H9 (cell line): ENCODE results near the gene CPB1. TPM values are rescaled to one million over a fixed set of nuclear protein-coding genes. Genes with fewer than 3 reads are reported as not detected.

Experiments
- DNase-seq: peaks from one replicate; pipeline ENCODE4 v3.0.0-alpha.2; 2017
- H2AFZ ChIP-seq: one replicate; pipeline ENCODE4 v1.6.1; 2013; ENCODE audit warnings: mild to moderate bottlenecking, low read length, control low read depth, moderate library complexity
- H2AK5ac ChIP-seq: 2 replicates; pipeline ENCODE4 v1.6.1; 2013; ENCODE audit warnings: low read length, control low read depth, mixed read lengths; ENCODE audit not compliant: insufficient read length
- H2BK120ac ChIP-seq: one replicate; pipeline ENCODE4 v1.6.1; 2013; ENCODE audit warnings: low read depth, mild to moderate bottlenecking, low read length, control low read depth, inconsistent platforms; ENCODE audit not compliant: poor library complexity, severe bottlenecking
- H2BK12ac ChIP-seq: 2 replicates; pipeline ENCODE4 v1.6.1; 2013; ENCODE audit warnings: low read length, control low read depth, mixed read lengths, low read depth; ENCODE audit not compliant: insufficient read length
- H2BK15ac ChIP-seq: 2 replicates; pipeline ENCODE4 v1.6.1; 2013; ENCODE audit warnings: low read depth, low read length, control low read depth
- H2BK20ac ChIP-seq: one replicate; pipeline ENCODE4 v1.6.1; 2013; ENCODE audit warnings: low read depth, mild to moderate bottlenecking, low read length, control low read depth, inconsistent platforms; ENCODE audit not compliant: poor library complexity, severe bottlenecking
- H2BK5ac ChIP-seq: 2 replicates; pipeline ENCODE4 v1.6.1; 2013; ENCODE audit warnings: low read length, control low read depth, mixed read lengths; ENCODE audit not compliant: insufficient read length
- H3K14ac ChIP-seq: 2 replicates; pipeline ENCODE4 v1.6.1; 2013; ENCODE audit warnings: low read length, control low read depth; ENCODE audit not compliant: insufficient read depth
- H3K18ac ChIP-seq: 2 replicates; pipeline ENCODE4 v1.6.1; 2013; ENCODE audit warnings: low read depth, mild to moderate bottlenecking, mixed read lengths, low read length, control low read depth; ENCODE audit not compliant: insufficient read length
- H3K23ac ChIP-seq: 2 replicates; pipeline ENCODE4 v1.6.1; 2013; ENCODE audit warnings: low read length, control low read depth, mixed read lengths, low read depth; ENCODE audit not compliant: insufficient read length
- H3K23me2 ChIP-seq: 2 replicates; pipeline ENCODE4 v1.6.1; 2013; ENCODE audit warnings: low read depth, mild to moderate bottlenecking, mixed read lengths, low read length, control low read depth; ENCODE audit not compliant: insufficient read length, poor library complexity, severe bottlenecking
- H3K27ac ChIP-seq: 2 replicates; pipeline ENCODE4 v1.5.1; 2013; ENCODE audit warnings: low read length, control low read depth, mixed read lengths, low read depth; ENCODE audit not compliant: insufficient read length
- H3K27me3 ChIP-seq: 2 replicates; pipeline ENCODE4 v1.6.1; 2013; ENCODE audit warnings: low read length, control low read depth, inconsistent platforms; ENCODE audit not compliant: insufficient read depth
- H3K4ac ChIP-seq: 2 replicates; pipeline ENCODE4 v1.6.1; 2013; ENCODE audit warnings: low read depth, mild to moderate bottlenecking, control low read depth, inconsistent platforms, low read length, moderate library complexity
- H3K4me1 ChIP-seq: 2 replicates; pipeline ENCODE4 v1.6.1; 2013; ENCODE audit warnings: low read length, control low read depth, inconsistent platforms; ENCODE audit not compliant: insufficient read depth
- H3K4me2 ChIP-seq: 2 replicates; pipeline ENCODE4 v1.6.1; 2013; ENCODE audit warnings: low read length, control low read depth, mixed read lengths; ENCODE audit not compliant: insufficient read length, insufficient read depth
- H3K56ac ChIP-seq: 2 replicates; pipeline ENCODE4 v1.6.1; 2013; ENCODE audit warnings: low read depth, mild to moderate bottlenecking, mixed read lengths, low read length, control low read depth; ENCODE audit not compliant: insufficient read length
- H3K79me1 ChIP-seq: 2 replicates; pipeline ENCODE4 v1.6.1; 2013; ENCODE audit warnings: low read depth, mild to moderate bottlenecking, moderate library complexity, low read length, control low read depth, inconsistent platforms; ENCODE audit not compliant: insufficient read depth, poor library complexity, severe bottlenecking
- H3K79me2 ChIP-seq: 2 replicates; pipeline ENCODE4 v1.6.1; 2013; ENCODE audit warnings: low read length, control low read depth, inconsistent platforms; ENCODE audit not compliant: insufficient read depth
- H3K9ac ChIP-seq: 2 replicates; pipeline ENCODE4 v1.6.1; 2013; ENCODE audit warnings: low read length, control low read depth, mixed read lengths; ENCODE audit not compliant: insufficient read length; ENCODE audit errors: extremely low read depth
- H3K9me3 ChIP-seq: one replicate; pipeline ENCODE4 v1.6.1; 2013; ENCODE audit warnings: low read depth, low read length, inconsistent platforms; ENCODE audit not compliant: control insufficient read depth
- H3T11ph ChIP-seq: one replicate; pipeline ENCODE4 v1.6.1; 2013; ENCODE audit warnings: mild to moderate bottlenecking, low read length, control low read depth, inconsistent platforms
- H4K20me1 ChIP-seq: one replicate; pipeline ENCODE4 v1.6.1; 2013; ENCODE audit not compliant: control insufficient read depth, insufficient read length, insufficient read depth
- H4K5ac ChIP-seq: 2 replicates; pipeline ENCODE4 v1.6.1; 2013; ENCODE audit warnings: low read depth, mild to moderate bottlenecking, mixed read lengths, low read length, control low read depth; ENCODE audit not compliant: insufficient read length
- H4K8ac ChIP-seq: replicated peaks from 2 replicates; pipeline ENCODE4 v1.6.1; 2013; ENCODE audit warnings: low read length, control low read depth, mixed read lengths, low read depth; ENCODE audit not compliant: insufficient read length
- H4K91ac ChIP-seq: 2 replicates; pipeline ENCODE4 v1.6.1; 2013; ENCODE audit warnings: low read depth, mild to moderate bottlenecking, moderate library complexity, mixed read lengths, low read length, control low read depth; ENCODE audit not compliant: insufficient read length
- H3K27ac Mint-ChIP-seq, 3 experiments: 2 replicates in 2 of 3; 3 replicates in 1 of 3; pipeline ENCODE4 v1.8.0; 2020 to 2021; ENCODE audit warnings: mixed read lengths in 3 of 3, mild to moderate bottlenecking in 1 of 3, moderate library complexity in 1 of 3
- H3K27me3 Mint-ChIP-seq: 2 replicates; pipeline ENCODE4 v1.8.0; 2021; ENCODE audit warnings: low read depth, mild to moderate bottlenecking, moderate library complexity, mixed read lengths
- H3K36me3 Mint-ChIP-seq, 3 experiments: 2 replicates in 2 of 3; 3 replicates in 1 of 3; pipeline ENCODE4 v1.8.0; 2020 to 2021; ENCODE audit warnings: low read depth in 3 of 3, mixed read lengths in 3 of 3; ENCODE audit not compliant: insufficient read depth in 1 of 3
- H3K4me1 Mint-ChIP-seq, 2 experiments: 2 replicates each; pipeline ENCODE4 v1.8.0; 2020; ENCODE audit warnings: mixed read lengths in 2 of 2
- H3K4me3 Mint-ChIP-seq, 2 experiments: 2 replicates in 1 of 2; 3 replicates in 1 of 2; pipeline ENCODE4 v1.8.0; 2020 to 2021; ENCODE audit warnings: mild to moderate bottlenecking in 2 of 2, mixed read lengths in 2 of 2, moderate library complexity in 1 of 2
- H3K9me3 Mint-ChIP-seq, 2 experiments: 2 replicates in 1 of 2; 3 replicates in 1 of 2; pipeline ENCODE4 v1.8.0; 2020; ENCODE audit warnings: mild to moderate bottlenecking in 2 of 2, mixed read lengths in 2 of 2, moderate library complexity in 1 of 2
- CTCF ChIP-seq: fragments of 200-600 bp; sonication (generic); conservative IDR thresholded peaks from 3 replicates; pipeline ENCODE4 v1.8.0; 2021; ENCODE audit warnings: antibody characterized with exemption, mild to moderate bottlenecking
- WGBS: extraction: QIAGEN DNeasy Blood & Tissue Kit; methylation state at CpG from one replicate; pipeline ENCODE4 v1.1.7; 2013; ENCODE audit warnings: missing lambda C conversion rate, low lambda C conversion rate, mixed read lengths; ENCODE audit not compliant: insufficient read length; ENCODE audit errors: extremely low coverage; 5-methylcytosine and 5-hydroxymethylcytosine counted together
- total RNA-seq: library from RNA; stranded (reverse); gene quantifications from 2 replicates; pipeline ENCODE4 v1.2.1, GENCODE V29; 2021

The CPB1 gene
- total RNA-seq, 1 experiment from 2014 or later = not detected

GRCh38 chr3:148816427-148816826, 11.2 kb upstream of the CPB1 start:
- no peaks in the 10 kb centered on the region for H3K23me2 ChIP-seq
- no peak for DNase-seq
- no peak overlapping the region for H2BK15ac ChIP-seq
- no peak for TF ChIP-seq CTCF
- H4K91ac ChIP-seq = no peak overlapping the region
- no peaks in the 10 kb centered on the region for H4K20me1 ChIP-seq
- no peaks in the 10 kb centered on the region for H3K79me1 ChIP-seq
- H2BK12ac ChIP-seq = no peak overlapping the region
- no peak overlapping the region for H4K5ac ChIP-seq
- H2BK20ac ChIP-seq = no peak overlapping the region
- H3K4me3 Mint-ChIP-seq = no peak overlapping the region
- no peaks in the 10 kb centered on the region for H3K9me3 ChIP-seq
- no peak overlapping the region for H4K8ac ChIP-seq
- H3K4me1 Mint-ChIP-seq = peaks cover 18% of the 10 kb centered on the region in 2 experiments
- H2BK5ac ChIP-seq = no peak overlapping the region
- H2AFZ ChIP-seq = no peak overlapping the region
- no peak overlapping the region for H3K27ac ChIP-seq
- H3K4me2 ChIP-seq = no peak overlapping the region
- H3T11ph ChIP-seq = no peak overlapping the region
- peaks cover 0 to 4% (median 0%) of the 10 kb centered on the region in 3 experiments; a peak in 1 of 7 replicates for H3K36me3 Mint-ChIP-seq
- peaks cover 2 to 4% of the 10 kb centered on the region in 2 experiments; a peak in 3 of 5 replicates for H3K9me3 Mint-ChIP-seq
- H2AK5ac ChIP-seq = no peak overlapping the region
- H3K27me3 ChIP-seq = no peaks in the 10 kb centered on the region
- H3K4me1 ChIP-seq = peaks cover under 1% of the 10 kb centered on the region; the same call in 1 of the 2 replicates
- no peak overlapping the region for H3K4ac ChIP-seq
- no peak overlapping the region for H3K9ac ChIP-seq
- no peak overlapping the region for H3K27ac Mint-ChIP-seq
- no peak overlapping the region for H3K18ac ChIP-seq
- H2BK120ac ChIP-seq = no peak overlapping the region
- no peaks in the 10 kb centered on the region for H3K27me3 Mint-ChIP-seq
- H3K23ac ChIP-seq = no peak overlapping the region
- no CpG with 5 or more reads among the region's 2 CpGs for WGBS
- no peaks in the 10 kb centered on the region for H3K79me2 ChIP-seq
- H3K14ac ChIP-seq = no peak overlapping the region
- no peak overlapping the region for H3K56ac ChIP-seq
